Measurements from ENCODE around the gene ERC2.

Gene ERC2

DNA sequence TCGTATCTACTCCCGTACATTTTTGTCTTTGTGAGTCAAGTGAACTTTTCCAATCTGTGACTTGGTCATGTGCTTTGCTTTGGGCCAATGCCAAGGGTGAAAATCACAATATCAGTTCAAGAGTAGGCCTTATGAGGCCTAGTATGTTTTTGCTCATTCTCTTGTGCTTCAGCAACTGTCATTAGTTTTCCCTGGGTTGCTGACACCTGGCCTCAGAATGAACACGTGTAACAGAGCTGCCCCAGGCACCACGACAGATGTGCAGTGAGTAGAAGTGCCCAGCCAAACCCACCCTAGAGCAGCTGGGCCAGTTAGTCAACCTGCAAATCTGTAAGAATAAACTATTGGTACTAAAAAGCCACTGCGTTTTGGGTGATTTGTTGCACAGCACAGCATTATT, 520.9 kb downstream of the ERC2 start:
- no peak for TF ChIP-seq GATA2 (IDR thresholded peaks at IDR 0.05; ENCODE audit: low read depth, low read length)
- no peak for TF ChIP-seq GATA3 (IDR thresholded peaks at IDR 0.05; ENCODE audit: low read depth, low read length)

DNA sequence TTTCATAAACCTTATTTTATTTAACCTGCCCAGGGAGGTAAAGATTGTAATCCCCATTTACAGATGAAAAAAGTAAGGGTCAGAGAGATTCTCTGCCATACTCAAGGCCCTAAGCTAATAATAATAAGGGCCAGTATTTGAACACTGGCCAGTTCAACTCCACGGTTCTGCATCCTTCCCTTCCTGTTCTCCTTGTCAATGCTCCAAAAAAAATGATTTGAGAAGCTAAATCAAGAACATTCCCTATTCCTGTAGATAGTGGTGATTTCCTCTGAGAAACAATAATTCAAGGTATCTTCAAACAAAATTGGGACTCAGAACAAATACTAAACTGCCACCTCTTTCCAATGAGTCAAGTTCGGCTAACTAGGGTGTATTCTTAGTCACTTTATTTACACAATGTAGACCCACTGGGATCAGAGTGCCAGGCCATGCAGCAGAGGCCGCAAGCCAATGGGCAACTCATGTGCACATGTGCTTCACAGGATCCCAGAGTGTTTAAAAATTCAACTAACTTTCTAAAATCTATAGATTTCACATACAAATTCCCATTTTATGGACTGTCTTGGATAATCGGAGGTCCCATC, 521.6 kb downstream of the ERC2 start:
- no peak for TF ChIP-seq GATA3 (IDR thresholded peaks at IDR 0.05; ENCODE audit: low read depth, low read length)
- no peak for TF ChIP-seq GATA2 (IDR thresholded peaks at IDR 0.05; ENCODE audit: low read depth, low read length)

DNA sequence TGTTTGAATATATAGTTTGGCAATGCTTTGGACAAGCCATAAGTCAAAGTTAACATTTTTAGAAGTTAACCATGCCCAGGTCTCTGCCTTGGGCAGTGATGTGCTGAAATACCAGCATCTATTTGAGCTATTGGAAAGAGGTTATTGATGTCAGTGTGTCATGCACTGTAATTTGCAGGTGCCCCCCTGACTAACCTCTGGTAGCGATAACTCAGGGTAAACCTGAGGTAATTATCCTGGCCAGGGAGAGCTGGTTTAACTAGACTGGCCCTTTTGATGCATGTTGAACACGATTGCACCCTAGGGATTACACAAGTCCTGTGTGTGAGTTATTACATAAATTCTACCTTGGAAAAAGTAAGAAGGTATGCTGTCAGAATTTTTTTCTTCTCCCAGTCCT, 525.4 kb downstream of the ERC2 start:
- TF ChIP-seq GATA3 (IDR thresholded peaks at IDR 0.05; ENCODE audit: low read depth, low read length) (no peak), GATA2 (IDR thresholded peaks at IDR 0.05; ENCODE audit: low read depth, low read length) (no peak)

GRCh38 chr3:55939287-55939686, 529.0 kb downstream of the ERC2 start:
- TF ChIP-seq GATA3 (IDR thresholded peaks at IDR 0.05; ENCODE audit: low read depth, low read length) (no peak), GATA2 (IDR thresholded peaks at IDR 0.05; ENCODE audit: low read depth, low read length) (no peak)

GRCh38 chr3:55937301-55937700, 531.0 kb downstream of the ERC2 start:
- TF ChIP-seq GATA3 (IDR thresholded peaks at IDR 0.05; ENCODE audit: low read depth, low read length) (no peak), GATA2 (IDR thresholded peaks at IDR 0.05; ENCODE audit: low read depth, low read length) (no peak)

GRCh38 chr3:55936549-55937052, 531.7 kb downstream of the ERC2 start:
- TF ChIP-seq GATA2 (IDR thresholded peaks at IDR 0.05; ENCODE audit: low read depth, low read length) (no peak), GATA3 (IDR thresholded peaks at IDR 0.05; ENCODE audit: low read depth, low read length) (no peak)

- TF ChIP-seq GATA3 (IDR thresholded peaks at IDR 0.05; ENCODE audit: low read depth, low read length) = no peak
- no peak for TF ChIP-seq GATA2 (IDR thresholded peaks at IDR 0.05; ENCODE audit: low read depth, low read length)
These were observed 533.0 kb downstream of the ERC2 start for GRCh38 chr3:55935241-55935640.

GRCh38 chr3:55934771-55935170, 533.5 kb downstream of the ERC2 start:
- TF ChIP-seq GATA3 (IDR thresholded peaks at IDR 0.05; ENCODE audit: low read depth, low read length) (no peak), GATA2 (IDR thresholded peaks at IDR 0.05; ENCODE audit: low read depth, low read length) (no peak)

GRCh38 chr3:55929154-55929869, 539.0 kb downstream of the ERC2 start:
- TF ChIP-seq GATA2 (IDR thresholded peaks at IDR 0.05; ENCODE audit: low read depth, low read length) (no peak), GATA3 (IDR thresholded peaks at IDR 0.05; ENCODE audit: low read depth, low read length) (no peak)

DNA sequence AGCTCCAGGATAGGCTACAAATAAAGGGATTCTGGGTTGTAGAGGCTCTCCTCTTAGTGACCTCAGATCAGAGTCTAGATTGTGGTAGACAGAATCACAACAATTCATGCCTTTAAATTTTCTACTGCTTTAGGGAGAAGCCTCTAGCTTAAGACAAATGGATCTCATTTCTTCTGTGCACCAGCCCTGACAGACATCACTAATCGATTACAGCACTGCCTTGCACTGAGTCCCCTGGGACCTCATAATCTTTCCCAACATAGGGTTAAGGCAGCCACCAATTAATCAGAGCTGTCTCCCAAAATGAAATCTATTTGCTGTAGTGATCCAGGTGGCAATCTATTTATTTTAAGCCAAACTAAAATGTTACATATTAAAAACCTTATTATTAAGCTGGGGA, 544.6 kb downstream of the ERC2 start:
- no peak for TF ChIP-seq GATA3 (IDR thresholded peaks at IDR 0.05; ENCODE audit: low read depth, low read length)
- no peak for TF ChIP-seq GATA2 (IDR thresholded peaks at IDR 0.05; ENCODE audit: low read depth, low read length)

DNA sequence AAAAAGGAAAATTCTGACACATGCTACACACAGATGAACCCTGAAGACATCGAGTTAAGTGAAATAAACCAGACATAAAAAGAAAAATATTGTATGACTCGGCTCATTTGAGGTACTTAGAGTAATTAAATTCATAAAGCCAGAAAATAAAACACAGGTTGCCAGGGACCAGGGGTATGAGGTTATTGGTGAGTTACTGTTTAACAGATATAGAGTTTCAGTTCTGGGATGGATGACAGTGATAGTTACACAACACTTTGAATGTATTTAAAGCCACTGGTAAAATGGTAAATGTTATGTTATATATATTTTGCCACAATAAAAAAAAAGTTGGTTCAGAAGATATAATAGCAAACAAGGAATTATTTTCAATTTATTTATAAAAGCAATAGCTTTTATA, 545.1 kb downstream of the ERC2 start:
- TF ChIP-seq GATA3 (IDR thresholded peaks at IDR 0.05; ENCODE audit: low read depth, low read length) (no peak), GATA2 (IDR thresholded peaks at IDR 0.05; ENCODE audit: low read depth, low read length) (no peak)

GRCh38 chr3:55912880-55913279, 555.4 kb downstream of the ERC2 start:
- TF ChIP-seq GATA2 (IDR thresholded peaks at IDR 0.05; ENCODE audit: low read depth, low read length) (no peak), GATA3 (IDR thresholded peaks at IDR 0.05; ENCODE audit: low read depth, low read length) (no peak)

- TF ChIP-seq GATA2 (IDR thresholded peaks at IDR 0.05; ENCODE audit: low read depth, low read length) (no peak), GATA3 (IDR thresholded peaks at IDR 0.05; ENCODE audit: low read depth, low read length) (no peak)
These were observed 557.0 kb downstream of the ERC2 start for GRCh38 chr3:55911266-55911665.

GRCh38 chr3:55910543-55910942, 557.7 kb downstream of the ERC2 start:
- TF ChIP-seq GATA2 (IDR thresholded peaks at IDR 0.05; ENCODE audit: low read depth, low read length) (no peak), GATA3 (IDR thresholded peaks at IDR 0.05; ENCODE audit: low read depth, low read length) (no peak)

GRCh38 chr3:55909373-55909772, 558.9 kb downstream of the ERC2 start:
- TF ChIP-seq GATA3 (IDR thresholded peaks at IDR 0.05; ENCODE audit: low read depth, low read length) = no peak
- TF ChIP-seq GATA2 (IDR thresholded peaks at IDR 0.05; ENCODE audit: low read depth, low read length) = no peak

Data from SH-SY5Y (cell line).